Activated CD4-positive, alpha-beta T cell treated with anti-CD3 and anti-CD28 coated beads, Interleukin-2, Interleukin-6, amounts not matched to agents 100 ng/mL and 50 ng/mL, durations not matched to agents 16 hours and 8 hours (primary cell): ENCODE data around the gene CEP85.

Experiments used
- DNase-seq: peaks from one replicate; pipeline ENCODE4 v3.0.0-alpha.2; 2020

The CEP85 gene

DNA sequence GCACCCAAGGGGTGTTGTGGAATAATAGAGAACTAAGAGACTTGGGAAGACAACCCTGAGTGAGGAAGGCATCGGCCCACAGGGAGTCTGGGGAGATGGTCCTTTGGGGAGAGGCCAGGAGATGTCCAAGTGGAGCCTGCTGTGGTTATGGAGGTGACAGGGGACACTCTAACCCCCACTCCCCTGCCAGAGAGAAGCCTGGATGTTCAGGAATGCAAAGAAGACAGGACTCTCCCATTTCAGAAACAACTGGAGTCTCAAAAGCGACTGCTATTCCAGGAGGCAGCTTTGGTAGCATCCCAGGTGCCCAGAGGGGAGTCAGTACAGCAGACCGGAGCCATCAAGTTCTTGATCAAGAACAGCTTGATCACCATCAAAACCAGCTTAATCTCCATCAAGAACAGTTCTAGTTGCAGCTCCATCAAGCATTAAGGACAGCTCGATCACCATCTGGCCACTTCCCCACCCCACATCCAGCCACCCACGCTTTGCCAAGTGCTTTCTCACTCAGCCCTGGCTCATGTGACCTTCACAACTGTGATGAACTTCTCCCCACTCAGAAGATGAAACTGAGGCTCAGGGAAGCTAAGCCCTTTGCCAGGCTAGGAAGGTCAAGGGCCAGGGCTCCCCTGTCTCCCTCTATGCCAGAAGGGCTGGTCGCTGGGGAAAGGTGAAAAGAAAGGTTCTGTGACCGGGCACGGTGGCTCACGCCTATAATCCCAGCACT, 84.5 kb downstream of the CEP85 start:
- DNase-seq: peak; percentile 63

DNA sequence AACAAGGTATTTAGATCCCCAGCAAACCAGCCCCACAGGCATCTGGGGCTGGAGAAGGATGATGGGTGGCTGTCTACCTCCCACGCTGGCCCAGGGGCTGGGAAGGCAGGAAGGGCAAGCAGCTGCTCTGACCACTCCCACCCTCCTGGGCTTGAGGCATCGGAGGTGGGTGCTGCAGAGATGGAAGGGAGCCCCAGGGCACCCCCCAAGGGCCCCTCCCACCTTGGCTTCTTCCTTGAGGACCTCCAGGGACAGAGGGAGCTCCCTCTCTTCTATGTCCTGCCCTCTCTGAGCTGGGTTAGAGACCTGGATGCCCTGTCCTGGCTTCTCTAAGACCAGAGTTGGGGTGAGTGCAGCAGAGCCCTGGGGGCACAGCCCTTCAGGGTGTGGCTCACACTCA, 86.9 kb downstream of the CEP85 start:
- no peak for DNase-seq

DNA sequence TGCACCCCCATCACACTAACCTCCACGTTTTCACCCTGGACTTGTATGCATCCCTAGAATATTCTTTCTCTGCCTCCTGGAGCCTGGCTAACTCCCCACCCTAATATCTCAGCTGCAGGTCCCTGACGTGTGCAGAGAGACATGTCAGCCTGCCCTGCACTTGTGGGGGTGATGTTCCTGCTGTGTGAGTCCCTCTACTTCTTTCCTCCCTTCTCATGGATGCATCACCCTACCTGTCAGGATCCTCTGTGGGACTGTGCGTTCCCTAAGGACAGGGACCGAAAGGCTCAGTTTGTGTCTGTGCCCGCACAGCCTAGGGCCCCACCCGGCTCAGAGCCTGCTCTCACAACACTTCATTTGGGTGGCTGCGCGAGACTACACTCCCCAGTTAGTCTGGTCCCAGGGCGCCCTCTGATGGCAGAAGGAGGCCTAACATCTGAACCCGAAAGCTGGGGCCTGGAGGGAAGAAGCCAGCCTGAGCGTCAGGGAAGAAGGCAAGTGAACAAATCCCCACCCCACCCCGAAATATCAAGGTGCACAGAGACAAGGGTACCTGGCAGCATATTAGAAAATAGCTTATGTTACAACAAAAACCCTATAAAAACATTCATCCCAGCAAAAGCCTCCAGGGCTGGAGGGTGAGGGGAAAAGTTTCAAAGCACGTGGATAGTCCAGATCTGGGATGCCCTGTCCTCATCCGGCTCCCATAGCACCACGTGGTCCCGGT, 87.5 kb downstream of the CEP85 start:
- peak; percentile 97 for DNase-seq

DNA sequence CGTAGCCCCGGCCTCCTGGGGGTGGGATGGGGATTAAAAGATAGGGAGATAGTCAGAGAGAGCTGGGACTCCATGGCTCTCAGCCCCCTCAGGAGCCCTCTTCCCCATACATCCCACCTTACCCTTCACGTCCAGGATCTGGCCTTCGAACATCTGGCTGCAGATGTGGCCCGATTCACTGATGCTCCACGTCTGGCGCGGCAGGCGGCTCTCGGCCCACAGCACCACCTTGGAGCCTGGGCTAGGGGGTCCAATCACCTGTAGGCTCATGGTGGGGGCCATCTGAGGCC, 88.0 kb downstream of the CEP85 start:
- DNase-seq: no peak

DNA sequence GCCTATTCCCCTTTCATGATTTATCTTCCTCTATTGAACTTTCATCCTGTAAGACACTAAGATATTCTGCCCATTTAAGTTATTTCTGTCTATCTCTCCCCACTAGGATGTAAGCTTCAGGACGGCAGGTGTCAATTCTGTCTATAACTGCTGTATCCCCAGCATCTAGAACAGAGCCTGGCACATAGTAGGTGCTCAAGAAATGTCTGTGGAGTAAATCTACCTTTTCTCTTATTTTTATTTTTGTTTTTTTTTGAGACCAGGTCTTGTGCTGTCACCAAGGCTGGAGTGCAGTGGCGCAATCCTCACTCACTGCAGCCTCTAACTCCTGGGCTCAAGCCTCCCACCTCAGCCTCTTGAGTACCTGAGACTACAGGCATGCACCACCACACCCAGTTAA, 89.4 kb downstream of the CEP85 start:
- no peak for DNase-seq

DNA sequence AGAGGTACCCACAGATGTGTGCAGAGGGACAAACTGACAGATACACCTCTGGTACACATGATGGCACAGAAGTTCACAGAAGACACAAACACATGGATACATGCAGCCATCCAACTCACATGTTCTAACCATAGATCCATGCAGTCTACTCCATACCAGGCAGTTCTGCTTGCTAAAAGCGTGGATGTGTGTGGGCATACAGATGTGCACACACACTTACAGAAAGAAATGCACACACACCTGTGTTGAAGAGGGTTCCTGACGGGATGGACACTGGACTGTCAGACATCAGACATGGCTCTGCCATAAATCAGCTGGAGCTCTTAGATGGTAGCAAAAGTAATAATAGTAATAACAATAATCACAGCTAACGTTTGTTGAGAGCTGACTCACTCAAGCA, 90.5 kb downstream of the CEP85 start:
- no peak for DNase-seq

DNA sequence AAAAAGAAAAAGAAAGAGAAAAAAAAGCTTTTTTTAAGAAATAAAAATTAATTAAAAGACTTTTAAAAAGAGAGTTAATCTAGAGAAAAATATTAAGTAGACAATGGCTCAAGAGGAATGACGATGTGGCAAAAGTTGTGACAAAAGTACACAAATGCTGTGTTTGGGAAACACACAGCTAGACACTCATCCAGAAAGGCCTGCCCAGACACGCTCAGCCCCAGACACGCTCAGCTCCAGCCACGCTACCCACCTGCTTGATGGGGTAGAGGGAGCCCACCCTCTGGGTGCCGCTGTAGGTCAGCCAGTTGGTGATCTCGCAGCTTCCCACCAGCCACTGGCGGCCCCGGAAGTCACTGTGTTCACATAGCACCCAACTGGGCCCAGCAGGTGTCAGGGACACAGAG, 94.0 kb downstream of the CEP85 start:
- DNase-seq: no peak
